ENCODE data around the gene LRPPRC. TPM values are rescaled to one million over a fixed set of nuclear protein-coding genes. Genes with fewer than 3 reads are reported as not detected.

Gene LRPPRC
- total RNA-seq, 1 donor from 2014 or later, result 150 TPM

DNA sequence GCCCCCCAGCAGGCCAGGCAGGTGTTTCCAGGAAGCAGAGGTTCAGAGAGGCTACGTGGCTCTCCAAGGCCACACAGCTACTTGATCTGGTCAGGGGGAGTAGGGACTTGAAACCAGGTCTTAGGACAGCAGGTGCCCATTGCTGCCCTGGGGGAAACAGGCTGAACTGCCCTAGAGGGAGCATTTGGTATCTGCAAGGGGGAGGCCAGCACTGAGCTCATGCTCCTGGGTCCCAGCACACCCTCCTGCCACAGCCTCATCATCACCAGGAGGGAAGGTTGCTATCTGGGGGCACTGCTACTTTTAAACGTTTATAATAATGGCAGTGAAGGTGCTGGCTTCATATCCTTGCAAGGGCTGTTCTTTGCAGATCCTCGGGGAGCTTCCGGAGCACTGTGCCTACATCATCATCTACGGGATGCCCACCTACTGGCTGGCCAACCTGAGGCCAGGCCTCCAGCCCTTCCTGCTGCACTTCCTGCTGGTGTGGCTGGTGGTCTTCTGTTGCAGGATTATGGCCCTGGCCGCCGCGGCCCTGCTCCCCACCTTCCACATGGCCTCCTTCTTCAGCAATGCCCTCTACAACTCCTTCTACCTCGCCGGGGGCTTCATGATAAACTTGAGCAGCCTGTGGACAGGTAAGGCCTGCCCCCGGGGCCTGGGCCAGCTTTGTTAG is 120.9 kb downstream of the LRPPRC start:
- H3K27ac Mint-ChIP-seq, result no peak overlapping the region
- H3K27me3 Mint-ChIP-seq (ENCODE audit: insufficient read depth), result peaks cover 3% of the 10 kb centered on the region
- intact Hi-C loops (cut with micrococcal nuclease), result loop anchor here (5.0 to 10.0 kb wide), 3 partner anchors 77 to 1082 kb away; no protein-coding TSS in a partner anchor
- H3K4me3 Mint-ChIP-seq, result no peak overlapping the region
- DNase-seq (ENCODE audit: low spot score), result no peak
- peaks cover 7% of the 10 kb centered on the region for H3K4me1 Mint-ChIP-seq (ENCODE audit: low read depth)
- no peaks in the 10 kb centered on the region for H3K36me3 Mint-ChIP-seq (ENCODE audit: low read depth)
- H3K9me3 Mint-ChIP-seq, result no peaks in the 10 kb centered on the region

DNA sequence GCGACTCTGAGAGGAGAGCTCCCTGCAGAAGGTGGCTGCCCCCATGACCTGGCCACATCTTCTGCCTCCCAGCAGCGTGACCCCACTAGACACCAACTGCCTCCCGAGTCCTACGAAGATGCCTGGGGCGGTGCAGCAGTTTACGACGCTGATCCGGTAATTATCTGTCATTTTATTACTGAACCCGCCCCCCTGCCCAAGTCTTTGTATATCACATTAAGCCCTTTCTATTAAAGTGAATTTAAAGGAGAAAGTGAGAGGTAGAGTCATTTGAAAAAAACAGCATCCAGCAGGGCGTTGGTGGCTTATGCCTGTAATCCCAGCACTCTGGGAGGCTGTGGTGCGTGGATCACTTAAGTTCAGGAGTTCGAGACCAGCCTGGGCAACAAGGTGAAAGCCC is 123.6 kb downstream of the LRPPRC start:
- no peak overlapping the region for H3K27ac Mint-ChIP-seq
- intact Hi-C loops (cut with micrococcal nuclease), result loop anchor here (10.0 kb wide), 1 partner anchor 257 kb away; no protein-coding TSS in a partner anchor
- H3K36me3 Mint-ChIP-seq (ENCODE audit: low read depth), result no peaks in the 10 kb centered on the region
- H3K4me1 Mint-ChIP-seq (ENCODE audit: low read depth), result no peaks in the 10 kb centered on the region
- peaks cover 3% of the 10 kb centered on the region for H3K27me3 Mint-ChIP-seq (ENCODE audit: insufficient read depth)
- DNase-seq (ENCODE audit: low spot score), result no peak
- no peak overlapping the region for H3K4me3 Mint-ChIP-seq
- H3K9me3 Mint-ChIP-seq, result no peaks in the 10 kb centered on the region

DNA sequence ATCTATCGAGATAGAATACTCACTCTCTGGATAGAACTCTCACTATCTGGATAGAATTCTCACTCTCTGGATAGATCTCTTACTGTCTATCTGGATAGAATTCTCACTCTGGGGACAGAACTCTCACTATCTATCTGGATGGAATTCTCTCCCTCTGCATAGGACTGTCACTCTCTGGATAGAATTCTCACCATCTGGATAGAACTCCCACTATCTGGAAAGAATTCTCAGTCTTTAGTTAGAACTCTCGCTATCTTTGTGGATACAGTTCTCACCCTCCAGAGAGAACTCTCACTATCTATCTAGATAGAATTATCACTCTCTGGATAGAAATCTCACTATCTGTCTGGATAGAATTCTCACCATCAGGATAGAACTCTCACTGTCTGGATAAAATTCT is 140.5 kb downstream of the LRPPRC start:
- Mint-ChIP-seq H3K36me3 (ENCODE audit: low read depth) (no peaks in the 10 kb centered on the region), H3K4me1 (ENCODE audit: low read depth) (no peaks in the 10 kb centered on the region), H3K27me3 (ENCODE audit: insufficient read depth) (peaks cover 14% of the 10 kb centered on the region), H3K4me3 (no peak overlapping the region), H3K27ac (no peak overlapping the region), H3K9me3 (no peaks in the 10 kb centered on the region)
- intact Hi-C loops (cut with micrococcal nuclease), result no loop called here
- no peak for DNase-seq (ENCODE audit: low spot score)

DNA sequence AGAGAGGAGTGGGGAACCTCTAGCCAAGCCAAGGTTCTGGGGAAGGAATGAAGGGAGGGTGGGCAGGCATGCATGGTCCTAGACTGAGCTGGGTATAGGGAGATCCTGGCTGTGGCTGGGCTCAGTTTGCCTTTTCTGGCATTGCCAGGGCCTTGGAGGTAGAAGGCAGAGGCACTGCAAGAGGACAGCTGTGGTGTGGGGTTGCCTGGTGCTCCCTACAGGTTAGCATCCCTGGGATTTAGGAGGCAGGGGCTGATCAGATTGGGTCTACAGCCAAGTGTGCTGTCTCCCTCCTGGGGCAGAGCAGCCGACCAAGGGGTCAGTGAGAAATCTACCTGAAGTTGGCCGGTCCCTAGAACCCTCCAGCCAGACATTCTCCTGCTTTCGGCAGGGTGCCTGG is 141.1 kb downstream of the LRPPRC start:
- no peaks in the 10 kb centered on the region for H3K9me3 Mint-ChIP-seq
- no peak overlapping the region for H3K4me3 Mint-ChIP-seq
- intact Hi-C loops (cut with micrococcal nuclease), result no loop called here
- DNase-seq (ENCODE audit: low spot score), result no peak
- no peaks in the 10 kb centered on the region for H3K4me1 Mint-ChIP-seq (ENCODE audit: low read depth)
- no peak overlapping the region for H3K27ac Mint-ChIP-seq
- peaks cover 14% of the 10 kb centered on the region for H3K27me3 Mint-ChIP-seq (ENCODE audit: insufficient read depth)
- H3K36me3 Mint-ChIP-seq (ENCODE audit: low read depth), result no peaks in the 10 kb centered on the region

DNA sequence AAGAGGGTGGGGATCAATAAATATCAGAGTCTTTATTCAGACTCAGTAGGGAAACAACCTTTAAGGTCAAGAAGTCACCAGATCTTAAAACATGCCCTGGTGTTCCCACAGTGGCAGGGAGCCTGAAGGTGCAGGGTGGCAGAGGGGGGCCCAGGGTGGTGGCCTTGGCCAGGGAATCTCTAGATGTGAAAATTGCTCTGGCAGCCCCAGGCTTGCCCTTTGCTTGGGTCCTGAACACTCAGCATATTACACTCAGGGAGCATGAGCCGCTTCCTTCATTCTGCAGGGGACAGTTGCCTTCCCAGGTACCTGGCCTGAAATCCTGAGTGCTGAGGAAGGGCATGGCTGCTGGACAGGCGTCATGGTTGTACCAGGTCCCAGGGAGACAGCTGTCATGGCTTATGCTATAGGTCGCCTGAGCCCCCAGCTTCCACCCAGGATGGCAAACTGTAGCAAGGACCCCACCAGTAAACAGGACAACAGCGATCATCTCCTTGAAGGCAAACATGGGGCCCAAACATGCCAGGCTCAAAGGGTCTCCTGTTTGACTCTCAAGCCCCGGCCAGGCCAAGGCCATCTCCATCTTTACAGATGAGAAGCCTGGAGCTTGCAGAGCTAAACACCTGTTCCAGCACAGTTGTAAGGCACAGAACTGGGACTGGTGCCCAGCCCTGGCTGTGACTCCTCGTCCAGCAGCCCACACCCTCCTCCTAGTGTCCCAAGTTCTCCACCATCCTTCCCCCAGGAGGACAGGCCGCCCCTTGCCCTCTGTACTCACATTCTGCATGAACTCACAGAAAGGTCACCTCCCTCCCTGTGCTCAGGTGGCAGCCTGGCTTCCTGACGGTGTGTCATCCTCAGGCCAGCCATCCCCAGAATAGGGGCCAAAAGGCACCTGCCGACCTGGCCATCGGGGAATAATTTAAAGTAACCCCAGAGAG is 142.4 kb downstream of the LRPPRC start:
- Mint-ChIP-seq H3K4me3 (no peak overlapping the region), H3K36me3 (ENCODE audit: low read depth) (no peaks in the 10 kb centered on the region), H3K27me3 (ENCODE audit: insufficient read depth) (peaks cover 11% of the 10 kb centered on the region), H3K27ac (no peak overlapping the region), H3K4me1 (ENCODE audit: low read depth) (no peaks in the 10 kb centered on the region), H3K9me3 (no peaks in the 10 kb centered on the region)
- DNase-seq (ENCODE audit: low spot score), result no peak
- intact Hi-C loops (cut with micrococcal nuclease), result no loop called here

DNA sequence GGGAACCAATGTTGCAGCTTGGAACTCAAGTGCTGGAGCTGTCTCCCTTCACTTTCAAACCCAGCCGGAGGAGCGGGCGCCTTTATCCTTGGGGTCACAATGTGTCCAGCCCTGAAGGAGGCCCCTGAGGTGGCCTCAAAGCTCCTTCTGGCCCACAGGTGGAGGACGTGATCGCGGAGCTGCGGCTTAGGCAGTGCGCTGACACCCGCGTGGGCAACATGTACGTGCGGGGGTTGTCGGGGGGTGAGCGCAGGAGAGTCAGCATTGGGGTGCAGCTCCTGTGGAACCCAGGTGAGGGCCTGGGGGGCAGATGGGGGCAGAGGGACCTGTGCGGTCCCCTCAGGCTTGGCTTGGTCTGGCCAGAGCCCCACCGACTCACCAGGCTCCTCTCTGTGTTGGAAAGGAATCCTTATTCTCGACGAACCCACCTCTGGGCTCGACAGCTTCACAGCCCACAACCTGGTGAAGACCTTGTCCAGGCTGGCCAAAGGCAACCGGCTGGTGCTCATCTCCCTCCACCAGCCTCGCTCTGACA is 143.5 kb downstream of the LRPPRC start:
- intact Hi-C loops (cut with micrococcal nuclease), result no loop called here

DNA sequence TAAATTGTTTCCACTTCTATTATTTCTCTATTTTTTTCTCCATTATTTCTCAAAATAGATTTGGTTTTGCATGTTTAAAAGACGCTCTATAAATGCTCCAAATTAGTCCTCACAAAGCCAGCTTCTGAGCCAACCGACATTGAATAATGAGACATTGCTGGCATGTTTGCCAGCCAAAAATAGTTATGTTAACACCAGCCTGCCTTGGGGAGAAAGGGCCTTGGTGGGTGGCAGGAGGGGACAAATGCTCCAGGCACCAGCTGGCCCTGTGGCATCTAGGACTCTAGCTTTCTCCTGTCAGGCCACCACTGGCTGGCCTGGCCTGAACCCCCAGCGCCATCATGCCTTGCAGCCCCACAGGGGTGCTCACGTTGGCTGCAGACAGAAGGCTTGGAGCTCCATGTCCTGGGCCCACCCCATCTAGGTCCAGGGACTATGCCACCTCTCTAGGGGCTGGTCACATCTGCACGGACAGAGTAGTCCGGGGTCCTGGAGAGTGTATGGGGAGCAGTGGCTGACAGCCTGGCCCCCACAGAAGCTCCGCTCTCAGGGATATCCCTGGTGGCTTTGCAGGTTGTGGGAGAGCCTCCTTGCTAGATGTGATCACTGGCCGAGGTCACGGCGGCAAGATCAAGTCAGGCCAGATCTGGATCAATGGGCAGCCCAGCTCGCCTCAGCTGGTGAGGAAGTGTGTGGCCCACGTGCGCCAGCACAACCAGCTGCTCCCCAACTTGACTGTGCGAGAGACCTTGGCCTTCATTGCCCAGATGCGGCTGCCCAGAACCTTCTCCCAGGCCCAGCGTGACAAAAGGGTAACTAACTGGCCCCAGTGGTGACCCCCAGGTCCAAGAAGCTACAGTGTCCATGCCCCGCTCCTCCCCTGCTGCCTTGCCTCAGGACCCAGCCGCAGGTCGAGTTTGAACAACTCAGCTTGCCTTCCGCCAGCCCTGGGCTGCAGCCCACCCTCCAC is 144.5 kb downstream of the LRPPRC start:
- H3K4me1 Mint-ChIP-seq (ENCODE audit: low read depth), result no peaks in the 10 kb centered on the region
- H3K9me3 Mint-ChIP-seq, result no peaks in the 10 kb centered on the region
- peaks cover 8% of the 10 kb centered on the region for H3K27me3 Mint-ChIP-seq (ENCODE audit: insufficient read depth)
- no peak overlapping the region for H3K4me3 Mint-ChIP-seq
- no peak overlapping the region for H3K27ac Mint-ChIP-seq
- no peak for DNase-seq (ENCODE audit: low spot score)
- no peaks in the 10 kb centered on the region for H3K36me3 Mint-ChIP-seq (ENCODE audit: low read depth)
- intact Hi-C loops (cut with micrococcal nuclease), result no loop called here

More for the DNA sequence above, 143.5 kb downstream of the LRPPRC start:
- Mint-ChIP-seq H3K4me3 (no peak overlapping the region), H3K27ac (no peak overlapping the region), H3K36me3 (ENCODE audit: low read depth) (no peaks in the 10 kb centered on the region), H3K4me1 (ENCODE audit: low read depth) (no peaks in the 10 kb centered on the region), H3K27me3 (ENCODE audit: insufficient read depth) (peaks cover 10% of the 10 kb centered on the region), H3K9me3 (no peaks in the 10 kb centered on the region)
- DNase-seq (ENCODE audit: low spot score), result no peak

DNA sequence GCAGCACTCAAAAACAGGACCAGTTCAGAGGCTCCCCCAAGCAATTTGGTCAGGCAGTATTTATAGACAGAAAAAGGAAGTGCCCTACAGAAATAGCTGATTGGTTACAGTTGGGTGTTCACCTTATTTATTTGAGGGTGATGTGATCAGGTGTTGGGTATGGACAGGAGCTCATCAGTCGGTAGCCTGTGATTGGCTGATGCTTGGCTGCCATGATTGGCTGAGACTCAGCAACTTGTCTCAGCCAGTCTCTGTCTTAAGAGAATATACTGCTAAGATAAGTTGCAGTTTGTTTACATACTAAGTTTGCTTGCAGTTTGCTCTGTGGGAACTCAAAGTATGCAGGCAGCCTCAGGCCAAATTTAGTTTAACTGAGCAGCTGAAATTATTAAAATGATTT is 147.6 kb downstream of the LRPPRC start:
- Mint-ChIP-seq H3K4me1 (ENCODE audit: low read depth) (no peaks in the 10 kb centered on the region), H3K36me3 (ENCODE audit: low read depth) (no peaks in the 10 kb centered on the region)
- no peak for DNase-seq (ENCODE audit: low spot score)

DNA sequence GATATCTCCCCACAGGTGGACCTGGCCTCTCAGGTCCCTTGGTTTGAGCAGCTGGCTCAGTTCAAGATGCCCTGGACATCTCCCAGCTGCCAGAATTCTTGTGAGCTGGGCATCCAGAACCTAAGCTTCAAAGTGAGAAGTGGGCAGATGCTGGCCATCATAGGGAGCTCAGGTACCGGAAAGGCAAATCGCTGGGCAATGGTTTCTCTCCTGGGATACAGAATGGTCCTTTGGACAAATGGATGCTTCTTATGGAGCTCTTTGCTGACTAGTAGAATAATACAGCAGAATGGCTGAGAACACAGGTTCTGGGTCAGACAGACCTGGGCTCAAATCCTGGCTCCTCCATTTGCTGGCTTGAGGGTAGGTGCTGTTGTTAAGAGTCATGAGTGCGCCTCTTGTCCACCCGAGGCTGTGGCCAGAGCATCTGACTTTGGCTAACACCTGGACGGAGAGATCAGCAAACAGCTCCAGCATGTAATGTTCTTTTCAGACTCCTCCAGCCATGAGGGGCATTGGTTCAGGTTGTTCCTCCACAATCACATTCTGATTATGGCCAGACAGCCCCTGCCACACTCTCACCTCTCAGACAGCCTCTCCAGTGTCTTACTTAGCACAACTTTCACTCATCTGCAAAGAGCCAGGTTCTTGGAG is 149.5 kb downstream of the LRPPRC start:
- Mint-ChIP-seq H3K4me3 (no peak overlapping the region), H3K27me3 (ENCODE audit: insufficient read depth) (peaks cover 6% of the 10 kb centered on the region), H3K4me1 (ENCODE audit: low read depth) (no peaks in the 10 kb centered on the region), H3K36me3 (ENCODE audit: low read depth) (no peaks in the 10 kb centered on the region), H3K9me3 (no peaks in the 10 kb centered on the region), H3K27ac (no peak overlapping the region)
- no peak for DNase-seq (ENCODE audit: low spot score)
- intact Hi-C loops (cut with micrococcal nuclease), result no loop called here

More for the DNA sequence above, 147.6 kb downstream of the LRPPRC start:
- H3K27ac Mint-ChIP-seq, result no peak overlapping the region
- intact Hi-C loops (cut with micrococcal nuclease), result no loop called here
- no peak overlapping the region for H3K4me3 Mint-ChIP-seq
- H3K9me3 Mint-ChIP-seq, result no peaks in the 10 kb centered on the region
- H3K27me3 Mint-ChIP-seq (ENCODE audit: insufficient read depth), result peaks cover 6% of the 10 kb centered on the region

DNA sequence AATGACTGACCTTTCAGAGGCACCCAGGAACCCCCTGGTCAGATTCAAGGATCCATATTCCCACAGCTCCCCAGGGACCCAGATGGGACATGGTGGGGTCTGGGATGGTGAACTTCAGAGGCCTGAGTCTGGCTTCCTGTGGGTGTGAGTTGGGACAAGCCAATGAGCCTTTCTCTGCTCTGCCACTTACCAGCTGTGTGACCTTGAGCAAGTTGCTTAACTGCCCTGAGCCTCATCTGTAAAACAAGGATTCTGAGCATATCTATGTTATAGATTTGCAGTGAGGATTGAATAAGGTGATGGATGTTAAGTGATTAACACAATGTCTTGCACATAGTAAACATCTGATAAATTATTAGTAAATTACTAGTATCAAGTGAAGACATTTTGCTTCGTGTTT is 150.6 kb downstream of the LRPPRC start:
- H3K36me3 Mint-ChIP-seq (ENCODE audit: low read depth), result no peaks in the 10 kb centered on the region
- no peaks in the 10 kb centered on the region for H3K4me1 Mint-ChIP-seq (ENCODE audit: low read depth)
- DNase-seq (ENCODE audit: low spot score), result no peak
- H3K27me3 Mint-ChIP-seq (ENCODE audit: insufficient read depth), result peaks cover 7% of the 10 kb centered on the region
- no peaks in the 10 kb centered on the region for H3K9me3 Mint-ChIP-seq
- intact Hi-C loops (cut with micrococcal nuclease), result no loop called here
- H3K27ac Mint-ChIP-seq, result no peak overlapping the region
- no peak overlapping the region for H3K4me3 Mint-ChIP-seq

DNA sequence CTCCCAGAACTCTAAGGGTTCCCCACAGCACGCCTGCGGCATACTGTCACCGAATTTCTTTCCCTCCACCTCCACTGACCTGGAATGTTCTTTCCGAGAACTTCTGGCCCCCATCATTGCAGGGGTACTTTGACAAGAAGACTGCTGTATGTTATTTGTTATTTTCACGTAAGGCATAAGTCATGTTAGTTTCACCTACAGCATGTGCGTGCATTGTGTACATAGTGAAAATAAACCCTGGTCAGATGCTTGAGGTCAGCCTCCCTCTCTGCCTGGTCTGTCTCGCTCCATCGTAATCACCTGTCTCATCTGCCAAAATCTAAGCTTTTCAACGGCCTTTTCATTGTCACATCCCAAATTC is 152.9 kb downstream of the LRPPRC start:
- no peaks in the 10 kb centered on the region for H3K9me3 Mint-ChIP-seq
- H3K4me3 Mint-ChIP-seq, result no peak overlapping the region
- H3K4me1 Mint-ChIP-seq (ENCODE audit: low read depth), result no peaks in the 10 kb centered on the region
- H3K27me3 Mint-ChIP-seq (ENCODE audit: insufficient read depth), result peaks cover 4% of the 10 kb centered on the region
- intact Hi-C loops (cut with micrococcal nuclease), result no loop called here
- H3K27ac Mint-ChIP-seq, result no peak overlapping the region
- H3K36me3 Mint-ChIP-seq (ENCODE audit: low read depth), result no peaks in the 10 kb centered on the region
- DNase-seq (ENCODE audit: low spot score), result no peak
